NCI-H1930 (cell line): Measurements from ENCODE around the gene SMU1.
"Not testable (repeated sequence)": the region's sequence is repeated elsewhere in the genome, so short reads cannot be mapped to it uniquely, and the experiment has no call there.

Source experiments
- DNase-seq, 2 experiments: peaks; one replicate each; lab custom pipeline; 2025; lab: John Stamatoyannopoulos, UW

Gene SMU1

GRCh38 chr9:33013962-33014664 is 62.4 kb downstream of the SMU1 start:
- DNase-seq, result no peak

- DNase-seq, result no peak
Observed at GRCh38 chr9:33012328-33013069, 64.0 kb downstream of the SMU1 start.

GRCh38 chr9:33011831-33012230 is 64.6 kb downstream of the SMU1 start:
- DNase-seq, result no peak

- no peak for DNase-seq
Observed at GRCh38 chr9:33007755-33008154, 68.7 kb downstream of the SMU1 start.

GRCh38 chr9:33005335-33005734 is 71.1 kb downstream of the SMU1 start:
- DNase-seq, result not testable (repeated sequence)

GRCh38 chr9:33000682-33001055 is 75.8 kb downstream of the SMU1 start:
- not testable (repeated sequence) for DNase-seq

GRCh38 chr9:32992595-32993238 is 83.8 kb downstream of the SMU1 start:
- DNase-seq, result no peak

GRCh38 chr9:32991897-32992594 is 84.4 kb downstream of the SMU1 start:
- no peak for DNase-seq
